Measurements from ENCODE around the gene PSMA3. TPM values are rescaled to one million over a fixed set of nuclear protein-coding genes. Genes with fewer than 3 reads are reported as not detected.

Gene PSMA3
- total and polyA plus RNA-seq, 2 of the 8 experiments (the other 6 are each of a cell fraction or from before 2014, with no cell fraction given): 285 to 507 TPM

GRCh38 chr14:58298477-58299400 is 54.1 kb downstream of the PSMA3 start, which contains the start of gene ARID4A (continued):
- TF ChIP-seq NANOG (IDR thresholded peaks at IDR 0.05; ENCODE audit: insufficient read depth, low read depth, low read length, poor library complexity, severe bottlenecking) (no peak), POLR2AphosphoS5 (IDR thresholded peaks at IDR 0.05; ENCODE audit: low read depth, low read length) (no peak; the same call in none of the 2 replicates), NRF1 (IDR thresholded peaks at IDR 0.05; ENCODE audit: low read depth, low read length) (no peak), PHF8 (conservative IDR thresholded peaks at IDR 0.05; ENCODE audit: low read depth, low read length) (no peak; the same call in none of the 2 replicates), JUND (IDR thresholded peaks at IDR 0.05; ENCODE audit: low read length) (no peak), HDAC6 (IDR thresholded peaks at IDR 0.05; ENCODE audit: low read depth, low read length) (no peak), USF2 (IDR thresholded peaks at IDR 0.05; ENCODE audit: low read length) (no peak), SUZ12 (IDR thresholded peaks at IDR 0.05; ENCODE audit: low read length) (no peak), TAF1 (IDR thresholded peaks at IDR 0.05; ENCODE audit: low read depth, low read length) (no peak; the same call in 1 of the 2 replicates), EP300 (IDR thresholded peaks at IDR 0.05; ENCODE audit: borderline replicate concordance in 1 of 2, low read depth in 2 of 2, low read length in 2 of 2) (no peak), TAF7 (optimal IDR thresholded peaks at IDR 0.05; ENCODE audit: borderline replicate concordance, low read depth, low read length) (peak; percentile 20), CHD1 (IDR thresholded peaks at IDR 0.05; ENCODE audit: low read depth, low read length) (no peak), SIRT6 (IDR thresholded peaks at IDR 0.05; ENCODE audit: low read length) (no peak), KDM5A (IDR thresholded peaks at IDR 0.05; ENCODE audit: low read length) (peak; percentile 72), MAX (IDR thresholded peaks at IDR 0.05) (no peak; the same call in 1 of the 2 replicates), ATF2 (IDR thresholded peaks at IDR 0.05; ENCODE audit: low read length) (no peak), CBX5 (IDR thresholded peaks at IDR 0.05; ENCODE audit: low read depth, low read length) (no peak), ASH2L (IDR thresholded peaks at IDR 0.05; ENCODE audit: low read length) (peak; percentile 29), RAD21 (IDR thresholded peaks at IDR 0.05 in 1 of 2, conservative IDR thresholded peaks at IDR 0.05 in 1 of 2; ENCODE audit: low read depth in 2 of 2, low read length in 2 of 2) (no peak)
